ENCODE results near the gene RPS2.

RPS2 gene

DNA sequence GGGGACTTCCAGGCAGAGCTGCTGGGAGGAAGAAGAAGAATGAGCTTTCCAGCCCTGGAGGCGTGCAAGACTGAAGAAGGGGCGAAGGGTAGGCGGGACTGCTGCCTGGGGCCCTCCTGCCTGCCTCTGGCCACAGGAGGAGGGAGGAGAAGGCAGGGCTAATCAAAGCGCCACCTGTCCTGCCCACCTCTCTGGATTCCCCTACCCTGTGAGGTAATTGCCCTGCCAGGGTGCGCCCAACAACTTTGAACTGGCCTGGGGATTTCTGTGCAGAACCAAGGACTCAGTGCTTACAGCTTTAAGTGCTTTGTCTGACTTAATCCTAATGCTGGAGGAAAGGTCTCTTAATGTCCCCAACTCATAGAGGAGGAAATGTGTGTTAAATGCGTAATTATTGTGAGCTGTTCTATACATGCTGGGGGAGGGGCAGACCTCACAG, 16.8 kb upstream of the RPS2 start, which contains the start of gene NOXO1:
TSS of gene NOXO1 (minus strand) at position 72 of the 439 bp plus-strand sequence. CDS start 290 bp downstream, outside the sequence.
- no peak for DNase-seq (ENCODE audit: low read depth, low spot score)

DNA sequence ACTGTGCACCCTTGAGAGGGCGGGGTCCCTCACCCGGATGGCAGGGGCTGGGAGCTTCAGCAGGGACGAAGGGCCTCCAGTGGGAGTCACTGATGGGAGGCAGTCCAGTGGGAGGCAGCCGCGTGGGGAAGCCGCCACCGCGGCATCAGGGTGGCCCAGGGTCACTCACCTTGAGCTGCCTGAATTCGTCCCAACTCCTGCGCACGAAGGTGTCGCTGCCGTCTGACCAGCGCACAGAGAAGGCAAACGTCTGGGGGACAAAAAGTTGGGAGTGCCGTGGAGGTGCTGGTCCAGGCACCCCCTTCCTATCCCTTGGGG, 16.1 kb upstream of the RPS2 start:
- DNase-seq (ENCODE audit: low read depth, low spot score), result no peak

DNA sequence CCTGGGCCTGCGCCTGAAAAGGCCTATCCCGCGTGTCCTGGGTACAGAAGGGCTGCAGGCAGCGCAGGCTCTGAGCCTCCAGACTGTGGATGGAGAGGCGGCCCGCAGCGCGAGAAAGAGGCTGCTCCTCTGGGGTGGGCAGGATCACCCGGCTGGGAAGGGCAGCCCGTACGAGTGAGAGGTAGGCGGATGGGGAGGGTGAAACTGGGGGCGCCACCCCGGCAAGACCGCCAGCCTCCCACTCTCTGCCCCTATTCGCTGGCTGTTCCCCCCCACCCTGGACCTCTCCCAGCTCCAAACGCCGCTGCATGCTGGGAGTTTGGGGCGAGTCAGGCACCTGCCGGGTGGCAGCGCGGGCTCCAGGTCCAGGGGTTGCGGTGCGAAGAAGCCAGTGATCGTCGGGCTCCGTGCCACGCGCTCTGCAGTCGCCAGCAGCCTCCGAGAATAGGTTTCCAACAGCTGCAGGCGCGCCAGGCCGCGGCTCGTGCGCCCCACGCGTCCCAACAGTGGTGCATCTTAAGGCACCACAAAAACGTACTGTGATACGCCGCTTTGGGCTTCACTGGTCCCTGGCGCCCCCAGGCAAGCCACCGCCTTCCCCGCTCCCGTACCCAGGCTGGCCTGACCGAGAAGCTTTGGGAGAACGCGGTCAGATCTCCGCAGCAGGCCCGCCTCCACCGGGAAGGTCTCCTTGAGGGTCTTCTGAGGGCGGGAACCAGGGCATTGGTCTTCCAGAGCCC, 15.6 kb upstream of the RPS2 start:
- DNase-seq (ENCODE audit: low read depth, low spot score), result no peak

DNA sequence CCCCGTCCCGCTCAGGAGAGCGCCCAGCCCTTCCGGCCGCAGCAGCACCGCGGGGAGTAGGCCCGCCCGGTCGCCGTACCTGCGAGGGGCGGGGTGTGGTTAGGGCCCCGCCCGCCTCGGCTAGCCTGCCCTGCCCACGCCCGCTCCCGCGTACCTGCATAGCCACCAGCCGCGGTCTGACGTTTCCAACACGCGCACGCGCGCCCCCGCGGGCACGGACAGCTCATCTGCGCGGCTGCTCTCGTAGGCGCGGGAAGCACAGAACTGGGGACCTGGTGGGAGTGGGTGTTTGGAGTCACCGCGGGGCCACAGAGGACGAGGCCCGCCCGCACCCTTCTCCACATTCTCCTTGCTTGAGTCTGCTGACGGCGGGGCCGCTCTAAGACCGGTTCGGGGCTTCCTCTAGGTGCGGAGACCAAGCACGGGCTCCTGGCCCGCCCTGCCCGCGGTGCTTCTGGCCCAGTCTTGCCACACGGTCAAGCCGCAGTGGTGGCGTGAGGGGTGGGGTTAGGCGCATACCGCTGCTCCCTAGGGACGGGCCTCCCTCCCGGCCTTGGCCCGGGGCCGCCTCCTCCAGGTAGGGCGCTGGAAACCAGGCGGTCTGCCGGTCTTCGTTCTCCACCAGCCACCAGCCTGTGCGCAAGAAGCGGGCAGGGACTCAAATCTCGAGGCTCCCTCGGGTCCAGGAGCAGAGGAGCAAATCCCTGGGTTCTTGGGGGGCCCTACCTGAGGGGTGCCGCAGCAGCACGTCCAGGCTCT, 14.8 kb upstream of the RPS2 start:
- DNase-seq (ENCODE audit: low read depth, low spot score), result no peak

DNA sequence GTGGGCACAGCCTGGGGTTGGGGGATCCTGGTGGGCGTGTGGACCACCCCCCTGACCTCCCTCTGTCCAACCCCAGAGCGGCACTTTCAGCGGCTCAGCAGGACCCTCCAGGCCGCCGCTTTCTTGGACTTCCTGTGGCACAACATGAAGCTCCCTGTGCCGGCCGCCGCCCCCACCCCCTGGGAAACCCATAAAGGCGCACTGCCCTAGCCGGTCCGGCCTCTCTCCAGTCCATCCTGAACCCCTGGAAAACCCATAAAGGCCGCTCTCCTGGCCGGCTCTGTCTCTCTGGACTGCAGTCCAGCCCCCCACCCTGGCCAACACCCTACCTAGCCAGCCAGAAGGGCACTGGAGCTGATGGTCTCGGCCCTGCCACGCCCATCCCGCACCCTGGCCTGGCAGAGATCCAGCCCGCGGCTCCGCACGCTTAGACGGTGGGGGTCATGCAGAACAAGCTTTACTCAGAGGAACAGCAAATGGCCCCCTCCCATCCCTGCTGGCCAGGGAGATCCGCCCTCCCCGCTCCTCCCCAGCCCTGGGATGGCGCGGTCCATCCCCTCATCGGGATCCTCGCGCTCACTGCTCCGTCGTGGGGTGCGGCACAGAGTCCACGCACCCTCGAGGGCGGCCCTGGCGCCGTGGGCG, 14.0 kb upstream of the RPS2 start:
- DNase-seq (ENCODE audit: low read depth, low spot score), result no peak

DNA sequence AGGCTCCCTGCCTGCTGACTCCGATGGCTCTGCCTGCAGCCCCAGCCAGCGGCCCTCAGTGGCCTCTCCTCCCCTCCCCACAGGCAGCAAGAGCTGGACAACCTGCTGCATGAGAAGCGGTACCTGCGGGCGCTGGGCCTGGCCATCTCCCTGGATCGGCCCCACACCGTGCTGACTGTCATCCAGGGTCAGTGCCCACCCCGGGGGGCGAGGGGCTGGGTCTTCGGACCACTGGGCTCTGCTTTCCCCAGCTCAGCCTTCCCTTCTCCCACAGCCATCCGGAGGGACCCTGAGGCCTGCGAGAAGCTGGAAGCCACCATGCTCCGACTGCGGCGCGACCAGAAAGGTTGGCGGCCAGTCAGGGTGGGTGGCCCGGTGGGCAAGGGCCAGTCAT, 13.2 kb upstream of the RPS2 start:
- DNase-seq (ENCODE audit: low read depth, low spot score), result no peak

DNA sequence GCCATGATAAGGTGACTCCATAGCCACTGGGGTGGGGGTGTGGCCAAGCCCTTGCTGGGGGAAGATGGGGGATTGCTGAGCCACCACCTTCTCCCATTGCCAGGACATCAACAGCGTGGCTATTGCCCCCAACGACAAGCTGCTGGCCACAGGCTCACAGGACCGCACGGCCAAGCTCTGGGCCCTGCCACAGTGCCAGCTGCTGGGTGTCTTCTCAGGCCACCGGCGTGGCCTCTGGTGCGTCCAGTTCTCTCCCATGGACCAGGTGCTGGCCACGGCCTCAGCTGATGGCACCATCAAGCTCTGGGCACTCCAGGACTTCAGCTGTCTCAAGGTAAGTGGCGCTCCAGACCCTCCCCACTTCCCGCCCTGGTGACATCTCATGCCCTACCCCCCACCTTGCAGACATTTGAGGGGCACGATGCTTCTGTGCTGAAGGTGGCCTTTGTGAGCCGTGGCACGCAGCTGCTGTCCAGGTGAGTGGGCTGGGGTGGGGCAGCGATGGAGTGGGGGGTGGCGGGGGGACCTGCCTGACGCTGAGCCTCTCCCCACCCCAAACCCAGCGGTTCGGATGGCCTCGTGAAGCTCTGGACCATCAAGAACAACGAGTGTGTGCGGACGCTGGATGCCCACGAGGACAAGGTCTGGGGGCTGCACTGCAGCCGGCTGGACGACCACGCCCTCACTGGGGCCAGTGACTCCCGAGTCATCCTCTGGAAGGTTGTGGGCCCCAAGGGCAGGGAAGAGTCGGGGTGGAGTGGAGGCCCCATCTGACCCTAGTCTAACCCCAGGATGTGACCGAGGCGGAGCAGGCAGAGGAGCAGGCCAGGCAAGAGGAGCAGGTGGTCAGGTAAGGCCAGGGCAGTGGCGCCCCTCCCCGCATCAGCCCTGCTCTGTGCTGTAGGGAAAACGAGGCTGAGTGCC, 12.6 kb upstream of the RPS2 start:
- DNase-seq (ENCODE audit: low read depth, low spot score), result no peak

DNA sequence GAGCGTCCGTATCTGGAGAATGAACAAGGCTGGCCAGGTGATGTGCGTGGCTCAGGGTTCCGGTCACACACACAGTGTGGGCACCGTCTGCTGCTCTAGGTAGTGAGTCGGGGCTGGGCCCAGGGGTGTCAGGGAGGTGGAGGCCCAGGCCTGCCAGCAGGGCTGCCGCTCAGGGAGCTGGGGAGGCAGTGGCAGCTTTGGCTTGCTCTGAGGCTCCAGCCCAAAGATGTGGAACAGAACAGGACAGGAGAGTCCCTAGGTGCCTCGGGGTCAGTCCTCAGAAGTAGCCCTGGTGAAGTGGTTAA, 11.5 kb upstream of the RPS2 start:
- DNase-seq (ENCODE audit: low read depth, low spot score), result no peak

DNA sequence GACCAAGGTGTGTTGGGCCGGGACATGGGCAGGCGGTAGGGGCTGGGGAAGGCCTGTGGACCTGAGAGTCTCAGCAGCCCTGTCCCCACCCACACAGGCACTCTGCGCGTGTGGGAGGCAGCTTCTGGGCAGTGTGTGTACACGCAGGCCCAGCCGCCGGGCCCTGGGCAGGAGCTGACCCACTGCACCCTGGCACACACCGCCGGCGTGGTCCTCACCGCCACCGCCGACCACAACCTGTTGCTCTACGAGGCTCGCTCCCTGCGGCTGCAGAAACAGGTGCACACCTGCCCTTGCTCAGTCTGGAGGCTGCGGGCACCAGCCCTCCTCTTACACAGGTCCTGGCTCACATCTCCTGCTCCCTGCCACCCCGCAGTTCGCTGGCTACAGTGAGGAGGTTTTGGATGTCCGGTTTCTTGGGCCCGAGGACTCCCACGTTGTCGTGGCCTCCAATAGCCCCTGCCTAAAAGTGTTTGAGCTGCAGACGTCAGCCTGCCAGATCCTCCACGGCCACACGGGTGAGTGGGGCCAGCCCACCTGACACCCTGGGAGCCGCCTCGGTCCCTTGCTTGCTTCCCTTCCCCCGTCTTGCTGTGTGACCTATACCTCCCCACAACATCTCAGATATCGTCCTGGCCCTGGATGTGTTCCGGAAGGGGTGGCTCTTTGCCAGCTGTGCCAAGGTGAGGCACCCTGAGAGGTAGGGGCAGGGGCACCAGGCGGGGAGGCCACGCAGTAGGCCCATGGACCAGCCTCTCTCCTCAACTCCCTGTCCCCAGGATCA, 11.0 kb upstream of the RPS2 start:
- no peak for DNase-seq (ENCODE audit: low read depth, low spot score)

DNA sequence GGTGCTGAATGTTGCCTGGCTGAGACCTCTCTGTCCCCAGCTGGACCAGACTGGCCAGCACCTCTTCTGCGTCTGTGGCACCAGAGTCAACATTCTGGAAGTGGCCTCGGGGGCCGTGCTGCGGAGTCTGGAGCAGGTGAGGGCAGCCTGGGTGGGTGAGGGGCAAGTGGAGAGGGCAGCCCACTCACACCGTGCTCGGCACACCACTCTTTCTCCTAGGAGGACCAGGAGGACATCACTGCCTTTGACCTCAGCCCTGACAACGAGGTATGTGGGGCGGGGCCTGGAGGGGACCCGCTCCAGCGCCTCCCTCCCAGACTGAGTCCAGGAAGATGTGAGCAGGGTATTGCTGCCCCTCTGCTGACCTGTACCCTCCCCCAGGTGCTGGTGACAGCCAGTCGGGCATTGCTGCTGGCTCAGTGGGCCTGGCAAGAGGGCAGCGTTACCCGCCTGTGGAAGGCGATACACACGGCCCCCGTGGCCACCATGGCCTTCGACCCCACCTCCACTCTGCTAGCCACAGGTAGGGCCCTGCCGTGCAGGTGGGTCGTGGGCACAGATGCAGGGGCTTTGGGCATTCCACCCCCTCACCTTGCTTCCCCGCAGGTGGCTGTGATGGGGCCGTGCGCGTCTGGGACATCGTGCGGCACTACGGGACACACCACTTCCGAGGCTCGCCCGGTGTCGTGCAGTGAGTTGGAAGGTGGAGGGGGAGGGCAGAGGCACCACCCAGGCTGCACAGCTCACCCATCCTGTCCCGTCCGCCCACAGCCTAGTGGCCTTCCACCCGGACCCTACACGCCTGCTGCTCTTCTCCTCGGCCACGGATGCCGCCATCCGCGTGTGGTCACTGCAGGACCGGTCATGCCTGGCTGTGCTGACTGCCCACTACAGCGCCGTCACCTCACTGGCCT, 9.8 kb upstream of the RPS2 start:
- DNase-seq (ENCODE audit: low read depth, low spot score), result no peak

DNA sequence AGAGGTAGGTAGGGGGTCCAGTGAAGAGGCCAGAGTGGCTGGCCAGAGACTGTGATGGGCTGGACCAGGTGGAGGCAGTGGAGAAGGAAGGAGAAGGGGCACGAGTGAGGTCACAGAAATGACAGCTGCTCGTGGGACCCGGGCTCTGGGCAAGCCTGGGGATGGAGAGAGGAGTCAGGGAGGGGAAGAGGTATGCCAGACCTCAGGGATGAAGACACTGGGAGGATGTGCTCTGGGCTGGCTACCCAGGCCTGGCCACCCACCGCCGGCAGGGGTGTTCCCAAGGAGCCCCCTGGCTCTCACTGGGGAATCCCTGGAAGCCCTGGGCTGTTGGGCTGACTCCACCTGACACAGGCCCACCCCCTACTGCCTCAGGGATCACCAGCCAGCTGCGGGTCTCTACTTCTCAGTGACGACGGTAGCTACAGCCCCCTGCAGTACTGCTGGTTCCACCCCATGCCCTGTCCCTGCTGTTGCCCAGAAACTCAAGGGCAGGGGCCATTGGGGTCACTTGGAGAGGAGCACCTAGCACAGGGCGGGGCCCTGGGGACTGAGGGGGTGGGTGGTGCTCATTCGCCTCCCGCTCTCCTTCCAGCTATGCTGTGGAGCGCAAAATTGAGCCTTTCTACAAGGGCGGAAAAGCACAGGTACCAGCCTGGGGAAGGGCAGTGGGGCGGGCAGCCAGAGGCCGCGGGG, 9.0 kb upstream of the RPS2 start:
- no peak for DNase-seq (ENCODE audit: low read depth, low spot score)

DNA sequence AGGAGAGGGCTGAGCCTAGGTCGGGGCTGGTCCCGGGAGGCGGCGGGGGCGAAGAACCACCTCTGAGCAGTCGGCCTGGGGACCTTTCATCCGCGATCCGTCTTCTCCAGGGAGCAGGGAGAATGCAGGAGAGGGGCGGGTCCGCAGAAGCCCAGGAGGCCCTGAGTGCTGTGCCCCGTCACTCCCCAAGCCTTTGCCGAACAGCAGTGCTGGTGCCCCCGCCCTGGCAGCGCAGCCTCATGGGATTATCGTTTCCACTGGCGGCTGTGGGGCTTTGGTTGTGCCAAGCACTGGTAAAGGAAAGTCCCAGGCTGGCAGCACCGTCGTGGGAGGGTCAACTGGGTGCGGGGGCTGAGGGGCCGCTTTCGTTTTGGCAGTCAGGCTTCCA, 7.9 kb upstream of the RPS2 start:
- no peak for DNase-seq (ENCODE audit: low read depth, low spot score)

DNA sequence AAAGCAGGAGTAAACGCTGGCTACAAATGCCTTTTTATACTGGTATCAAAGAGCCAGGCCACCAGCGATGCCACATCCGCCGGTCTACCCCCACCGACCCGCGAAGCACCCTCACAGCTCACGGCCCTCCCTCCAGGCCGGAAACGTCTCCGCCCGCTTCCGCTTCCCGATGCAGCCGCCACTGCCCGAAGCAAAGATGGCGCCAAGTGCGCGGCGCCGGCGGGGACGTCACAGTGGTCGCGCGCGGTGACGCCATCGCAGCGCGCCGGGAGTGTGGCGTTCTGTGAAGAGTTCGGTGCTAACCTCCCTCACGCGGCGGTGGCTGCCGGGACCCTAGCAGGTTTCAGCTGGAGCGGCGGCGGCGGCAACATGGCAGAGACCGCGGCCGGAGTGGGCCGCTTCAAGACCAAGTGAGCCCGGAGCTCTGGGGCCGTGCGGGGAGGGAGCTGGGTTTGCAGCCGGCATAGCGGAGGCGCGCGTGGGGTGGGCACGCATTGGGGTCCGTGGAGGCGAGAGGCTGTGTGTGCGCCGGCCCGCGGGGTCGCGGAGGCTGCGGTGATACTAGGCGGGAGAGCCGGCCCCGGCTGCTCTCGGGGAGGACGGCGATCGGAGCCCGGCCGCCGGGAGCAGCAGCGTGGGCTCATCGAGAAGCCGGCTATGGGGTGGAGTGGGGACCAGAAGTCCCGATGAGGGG, 7.3 kb upstream of the RPS2 start, which contains the start of gene TBL3:
TSS of gene TBL3 (plus strand) at position 258 of the 694 bp plus-strand sequence. CDS start at position 370, 112 bp downstream.
- peak; percentile 83 for DNase-seq (ENCODE audit: low read depth, low spot score)

DNA sequence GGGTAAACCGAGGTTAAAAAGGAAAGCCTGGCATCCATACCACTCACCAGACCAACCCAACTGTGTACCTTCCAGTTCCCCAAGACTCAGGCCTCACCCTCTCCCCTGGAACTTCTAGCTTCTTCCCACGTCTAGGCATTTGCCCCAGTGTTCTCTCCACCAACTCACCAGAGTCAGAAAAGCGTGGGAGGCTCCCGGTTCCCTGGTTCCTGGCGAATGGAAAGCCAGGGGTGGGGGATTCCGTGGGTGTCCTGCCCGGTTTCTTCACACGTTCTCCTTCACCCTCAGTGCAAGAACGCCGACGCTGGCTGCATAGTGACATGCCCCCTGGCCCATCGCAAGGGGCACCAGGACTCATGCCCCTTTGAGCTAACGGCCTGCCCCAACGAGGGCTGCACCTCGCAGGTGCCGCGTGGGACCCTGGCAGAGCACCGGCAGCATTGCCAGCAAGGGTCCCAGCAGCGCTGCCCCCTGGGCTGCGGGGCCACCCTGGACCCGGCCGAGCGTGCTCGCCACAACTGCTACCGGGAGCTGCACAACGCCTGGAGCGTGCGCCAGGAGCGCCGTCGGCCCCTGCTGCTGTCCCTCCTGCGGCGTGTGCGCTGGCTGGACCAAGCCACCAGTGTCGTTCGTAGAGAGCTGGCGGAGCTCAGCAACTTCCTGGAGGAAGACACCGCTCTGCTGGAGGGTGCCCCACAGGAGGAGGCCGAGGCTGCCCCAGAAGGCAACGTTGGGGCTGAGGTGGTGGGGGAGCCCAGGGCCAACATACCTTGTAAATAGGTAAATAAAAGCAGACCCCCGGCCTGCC, 3.7 kb upstream of the RPS2 start:
- no peak for DNase-seq (ENCODE audit: low read depth, low spot score)

DNA sequence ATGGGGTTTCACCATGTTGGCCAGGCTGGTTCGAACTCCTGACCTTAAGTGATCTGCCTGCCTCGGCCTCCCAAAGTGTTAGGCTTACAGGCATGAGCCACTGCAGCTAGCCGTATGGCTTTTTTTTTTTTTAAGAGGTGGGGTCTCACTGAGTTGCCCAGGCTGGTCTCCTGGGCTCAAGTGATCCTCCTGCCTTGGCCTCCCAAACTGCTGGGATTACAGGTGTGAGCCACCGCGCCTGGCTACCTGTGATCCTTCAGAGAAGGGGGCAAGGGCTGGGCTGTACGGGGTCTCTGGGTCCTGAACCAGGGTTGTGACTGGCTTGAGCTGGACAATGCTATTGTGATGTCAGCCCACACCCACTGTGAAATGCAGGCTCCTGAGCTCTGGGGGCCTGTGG, 1.8 kb upstream of the RPS2 start, which contains the start of gene RNF151:
TSS of gene RNF151 (plus strand) at position 397 of the 400 bp plus-strand sequence. CDS start 26 bp downstream, outside the sequence.
- DNase-seq (ENCODE audit: low read depth, low spot score), result no peak

DNA sequence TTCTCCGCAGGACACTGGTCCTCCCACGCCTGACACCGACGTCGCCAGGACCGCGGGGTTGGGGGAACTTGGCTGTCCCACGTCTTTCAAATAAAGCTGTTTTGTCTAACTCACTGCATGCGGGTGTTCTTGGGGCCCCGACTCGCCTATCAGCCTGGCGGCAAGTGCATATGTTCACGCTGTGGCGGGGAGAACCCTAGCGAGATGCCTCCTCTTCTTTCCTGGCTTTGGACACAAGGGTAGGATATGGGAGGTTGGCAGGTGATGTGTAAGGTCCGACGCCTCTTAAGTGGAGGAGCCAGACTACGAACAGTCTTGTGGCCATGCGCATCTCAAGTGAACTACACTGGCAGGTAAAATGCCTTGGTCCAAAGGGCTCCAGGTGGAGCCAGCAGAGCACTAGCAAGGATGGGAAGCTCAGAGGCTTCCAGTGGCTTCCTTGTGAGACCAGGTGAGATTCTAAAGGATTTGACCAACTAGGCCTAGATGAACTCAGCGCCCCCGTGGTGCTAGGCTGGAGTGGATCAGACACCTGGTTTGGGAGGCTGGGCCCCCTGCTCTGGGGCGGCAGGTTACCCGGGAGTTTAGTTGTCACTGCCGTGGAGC, 873 bp upstream of the RPS2 start:
- DNase-seq (ENCODE audit: low read depth, low spot score), result no peak

DNA sequence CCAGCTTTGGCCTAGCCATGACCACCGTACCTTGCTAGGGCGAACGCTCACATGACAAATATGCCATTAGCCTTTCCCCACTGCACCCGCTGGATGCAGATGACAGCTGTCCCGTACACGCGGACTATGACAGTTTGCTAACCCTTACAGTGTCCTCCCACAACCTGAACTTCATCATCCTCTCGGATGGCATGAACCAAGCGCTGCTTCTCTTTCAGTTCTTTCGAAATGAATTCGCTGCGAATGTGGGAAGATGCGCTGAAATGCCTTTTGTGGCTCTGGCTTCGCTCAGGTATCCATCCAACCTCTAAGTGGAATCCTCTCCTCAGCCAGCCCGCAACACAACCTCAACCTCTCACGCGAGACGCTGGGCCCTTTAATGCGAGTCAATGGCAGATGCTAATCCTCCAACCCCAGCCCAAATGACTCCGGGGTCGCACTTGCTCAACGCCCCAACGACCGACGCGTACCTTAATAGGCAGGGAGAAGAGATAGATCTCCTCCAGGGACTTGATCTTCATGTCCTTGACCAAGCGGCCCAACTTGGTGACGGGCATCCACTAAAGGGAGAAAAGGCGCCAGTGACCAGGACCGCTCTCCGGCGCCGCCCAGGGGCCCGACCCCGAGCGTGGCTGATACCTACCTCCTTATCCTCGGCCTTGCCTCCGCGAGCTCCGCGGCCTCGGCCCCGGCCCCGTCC, 670 bp downstream of the RPS2 start:
- no peak for DNase-seq (ENCODE audit: low read depth, low spot score)
